Heart left ventricle (tissue), 13 donors: ENCODE results near the gene MDH1.

ENCODE experiments used
- CTCF ChIP-seq, 12 donors: fragments of 200-600 bp; sonication (generic) in 4 of 12; IDR thresholded peaks; one replicate each; pipeline versions ENCODE4 v1.5.0 to v1.8.0; 2018 to 2022; ENCODE audit warnings: antibody characterized with exemption in 12 of 12, mild to moderate bottlenecking in 5 of 12
- POLR2A ChIP-seq, 2 donors: fragments of 450-650 bp; IDR thresholded peaks; one replicate each; pipeline ENCODE4 v1.6.1; 2017; ENCODE audit warnings: antibody characterized with exemption in 2 of 2, mild to moderate bottlenecking in 2 of 2, moderate library complexity in 2 of 2
- donor health status: ischemic (EF 13 %, LVEDD 7.1; RV severe dilation, severe dysfunction).
- donor health status: DM: no; HTN: yes; CAD: no.
- donor health status: DM: no; HTN: no; CAD: no.
- donor health status: ischemic (EF 25% LVEDD 6.9; RV normal size, moderate dysfunction).
- donor health status: ischemic (EF 25% LVEDD 5.7; RV mildly dilated, moderate dysfunction).
- donor health status: ischemic (EF 35%, LVEDD 5.7; RV mildly dilated, moderate dysfunction).
- donor health status: nonischemic (EF 11% LVEDD 7.7; RV severe dilation, severe dysfunction).
- donor health status: DM: yes; HTN: yes; CAD: no.
- donor health status: PGD.
- donor health status: ischemic (EF 29% LVEDD 5.4; RV normal size, mild dysfunction).
- donor health status: nonischemic (EF 23%, LVEDD 6.1; RV moderate dilation, normal function).

DNA sequence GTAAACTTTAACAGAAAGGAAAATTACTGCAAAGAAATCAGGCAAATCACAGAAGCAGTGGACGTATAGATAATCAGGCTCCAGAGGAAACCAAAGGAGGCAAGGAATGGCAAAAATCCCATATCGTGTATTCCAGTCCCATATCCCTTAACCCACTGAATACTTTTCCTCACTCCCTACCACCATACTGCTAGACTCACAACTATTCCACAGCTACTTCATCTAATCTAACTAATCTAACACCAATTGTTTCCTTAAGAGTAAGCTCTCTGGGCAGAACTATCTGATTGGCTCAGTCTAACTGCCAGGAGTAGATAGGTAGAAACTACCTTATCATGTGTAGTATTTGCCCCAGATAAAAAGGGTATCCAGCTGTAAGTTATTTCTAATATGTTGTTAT lies 16.8 kb upstream of the MDH1 start:
- no peak for TF ChIP-seq POLR2A (IDR thresholded peaks at IDR 0.05)
- TF ChIP-seq CTCF (IDR thresholded peaks at IDR 0.05), result no peak
